ENCODE results near the gene NAGA.
"Not testable (repeated sequence)": the region's sequence is repeated elsewhere in the genome, so short reads cannot be mapped to it uniquely, and the experiment has no call there.

The NAGA gene

DNA sequence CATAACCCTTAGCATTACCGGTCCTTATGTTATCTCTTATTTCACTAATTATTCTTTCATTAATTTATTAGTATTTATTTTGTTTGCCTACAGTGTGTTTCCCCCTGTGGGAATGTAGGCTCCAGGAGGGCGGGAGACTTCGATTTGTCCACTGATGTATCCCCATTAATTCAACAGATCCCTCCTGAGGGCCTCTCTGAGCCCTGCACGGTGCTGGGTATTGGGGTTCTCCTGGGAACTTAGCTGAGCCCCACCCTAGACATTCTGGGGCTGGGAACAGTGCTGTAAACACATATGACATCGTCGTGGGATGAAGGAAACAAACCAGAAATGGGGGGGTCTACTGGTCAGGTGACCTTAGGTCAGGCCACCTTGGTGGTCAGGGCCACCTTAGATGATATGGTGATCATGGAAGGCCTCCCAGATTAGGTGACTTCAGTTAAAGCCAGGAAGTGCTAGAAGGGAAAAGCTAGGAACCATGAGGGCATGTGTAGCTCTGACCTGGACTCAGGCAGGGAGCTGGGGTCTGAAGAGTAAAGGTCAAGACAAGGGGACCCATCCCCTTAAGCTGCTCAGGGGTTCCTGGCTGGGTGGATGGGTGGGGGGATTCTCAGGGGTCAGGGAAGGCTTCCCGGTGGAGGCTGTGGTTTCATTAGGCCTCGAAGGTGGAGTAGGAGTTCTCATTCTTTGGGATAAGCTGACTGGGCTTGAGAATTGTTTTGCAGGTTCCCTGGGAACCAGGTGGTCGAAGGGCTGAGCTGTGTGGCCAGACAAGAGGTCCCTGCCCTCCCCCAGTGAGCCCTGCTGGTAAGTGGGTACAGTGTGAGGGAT is 4.4 kb upstream of the NAGA start:
- no peak for DNase-seq

DNA sequence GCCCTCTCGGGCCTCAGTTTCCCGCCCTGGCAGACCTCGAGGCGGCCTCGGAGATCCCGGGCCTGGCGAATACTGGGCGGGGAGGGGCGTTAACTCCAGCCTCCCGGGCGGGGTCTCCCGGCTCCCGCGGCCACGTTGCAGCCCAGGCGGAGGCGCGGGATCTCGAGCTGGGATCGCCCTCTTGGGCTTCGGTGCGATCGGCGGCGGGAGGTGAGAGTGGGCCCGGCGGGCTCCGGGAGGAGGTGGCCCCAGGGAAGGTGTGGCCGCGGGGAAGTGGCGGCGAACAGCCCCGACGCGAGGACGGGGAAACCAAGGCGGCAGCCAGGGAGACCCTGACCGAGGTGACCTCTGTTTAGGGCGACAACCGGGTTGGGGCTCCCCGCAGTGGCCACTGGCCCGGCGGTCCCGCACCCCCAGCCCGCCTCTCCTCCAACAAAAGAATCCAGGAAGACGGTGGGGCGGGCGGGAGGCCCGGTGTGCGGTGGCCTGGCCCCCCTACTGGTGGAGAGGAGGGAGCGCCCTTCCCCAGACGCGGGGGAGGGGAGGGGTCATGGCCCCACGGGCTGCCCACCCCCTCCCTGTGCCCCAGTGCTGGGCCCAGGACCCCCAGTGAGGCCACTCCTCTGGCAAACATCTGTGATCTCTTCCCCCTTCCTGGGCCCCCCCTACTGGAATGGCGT is 3.7 kb upstream of the NAGA start, which contains the start of gene PHETA2:
PHETA2 (plus strand) TSS at position 117 of the 680 bp plus-strand sequence. CDS start 3,046 bp downstream, outside the sequence.
- peak; percentile 61 to 62 for DNase-seq

DNA sequence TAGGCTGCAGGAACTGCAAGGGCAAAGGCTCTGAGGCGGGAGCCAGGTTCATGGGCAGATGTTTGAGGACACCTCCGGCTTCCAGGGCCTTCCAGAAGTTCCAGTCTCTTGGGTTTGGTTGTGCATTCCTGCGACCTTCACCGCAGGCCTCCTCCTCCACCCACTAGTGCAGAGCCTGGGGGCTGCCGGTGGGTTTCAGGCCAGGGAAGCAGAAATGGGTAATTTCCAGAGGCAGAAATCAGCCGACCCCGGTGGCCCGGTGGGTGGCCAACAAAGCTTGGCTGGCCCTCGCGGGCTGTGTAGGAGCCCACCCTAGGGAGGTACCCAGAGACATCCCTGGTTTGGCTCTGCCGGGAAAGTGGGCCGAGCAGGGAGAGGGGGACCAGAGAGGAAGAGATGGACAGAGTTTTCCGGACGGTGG is 3.0 kb upstream of the NAGA start:
- DNase-seq, result no peak

GRCh38 chr22:42072606-42073330 is 2.2 kb upstream of the NAGA start:
- DNase-seq, result no peak

DNA sequence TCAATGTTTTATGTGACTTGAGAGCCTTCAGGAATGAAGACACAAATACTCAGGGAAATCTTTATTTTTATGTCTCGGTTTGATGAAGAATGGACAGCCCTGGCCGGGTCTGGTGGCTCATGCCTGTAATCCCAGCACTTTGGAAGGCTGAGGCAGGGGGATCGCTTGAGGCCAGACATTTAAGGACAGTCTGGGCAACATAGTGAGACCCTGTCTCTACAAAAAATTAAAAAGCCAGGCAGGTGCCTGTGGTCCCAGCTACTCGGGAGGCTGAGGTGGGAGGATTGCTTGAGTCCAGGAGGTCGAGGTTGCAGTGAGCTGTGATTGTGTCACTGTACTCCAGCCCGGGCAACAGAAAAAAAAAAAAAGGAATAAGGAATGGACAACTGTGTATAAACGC is 896 bp upstream of the NAGA start:
- DNase-seq, result not testable (repeated sequence)

DNA sequence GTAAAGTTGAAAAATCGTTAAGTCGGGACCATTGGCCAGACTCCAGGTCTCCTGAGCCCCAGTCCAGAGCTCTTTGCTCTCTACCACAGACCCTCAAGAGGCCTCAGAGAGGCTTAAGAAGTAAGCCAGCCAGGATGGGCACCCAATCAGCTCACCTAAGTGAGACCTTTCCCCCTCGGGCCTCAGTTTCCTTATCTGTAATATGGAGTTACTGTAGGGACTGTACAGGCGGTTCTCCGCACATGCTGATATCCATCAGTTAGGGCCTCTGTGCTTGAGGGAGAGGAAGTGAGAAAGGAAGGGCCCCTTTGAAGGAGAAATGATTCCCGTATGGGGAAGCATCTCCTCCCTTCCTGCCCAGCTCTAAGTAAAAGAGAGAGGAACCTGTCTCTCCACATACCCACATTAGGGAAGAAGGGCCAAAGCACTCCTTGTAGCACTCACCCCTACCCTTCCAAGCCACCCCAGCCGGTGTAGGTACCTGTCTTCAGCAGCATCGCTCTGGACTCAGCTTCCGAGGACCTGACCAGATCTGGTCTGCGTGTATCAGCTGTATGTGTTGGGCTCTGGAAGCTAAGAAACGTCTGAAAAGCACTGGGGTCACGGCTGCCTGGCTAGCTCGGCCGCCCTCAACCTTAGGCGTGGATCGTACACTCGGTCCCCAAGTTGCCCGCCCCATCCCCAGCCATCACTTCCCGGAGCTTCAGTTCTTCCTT is 653 bp downstream of the NAGA start:
- DNase-seq, result no peak

GRCh38 chr22:42068291-42068690 is 2.3 kb downstream of the NAGA start:
- no peak for DNase-seq

DNA sequence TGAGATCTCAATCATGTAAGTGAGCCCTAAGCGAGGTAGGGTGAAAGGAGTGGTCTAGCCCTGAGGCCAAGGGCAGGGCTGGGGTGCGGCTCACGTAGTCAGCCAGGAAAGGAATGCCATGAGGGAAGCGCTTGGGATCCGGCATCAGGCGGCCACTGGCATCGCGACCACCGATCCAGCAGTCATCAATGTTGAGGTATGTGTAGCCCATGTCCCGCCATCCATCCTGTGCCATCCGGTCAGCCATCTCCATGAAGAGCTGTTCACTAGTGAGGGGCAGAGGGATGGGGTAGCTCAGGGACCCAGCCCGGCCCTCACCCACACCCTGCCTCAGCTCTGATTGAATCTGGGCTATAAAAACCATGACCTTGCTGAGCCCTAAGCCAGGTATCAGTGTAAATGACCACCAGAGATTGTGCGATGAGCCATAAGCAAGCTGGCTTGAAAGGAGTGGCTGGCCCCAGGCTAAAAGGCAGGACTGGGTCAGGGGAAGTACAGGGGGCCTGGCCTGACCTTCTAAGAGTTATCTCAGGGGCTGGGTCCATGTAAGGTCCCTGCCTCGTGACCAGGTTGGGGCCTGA is 2.9 kb downstream of the NAGA start:
- no peak for DNase-seq

DNA sequence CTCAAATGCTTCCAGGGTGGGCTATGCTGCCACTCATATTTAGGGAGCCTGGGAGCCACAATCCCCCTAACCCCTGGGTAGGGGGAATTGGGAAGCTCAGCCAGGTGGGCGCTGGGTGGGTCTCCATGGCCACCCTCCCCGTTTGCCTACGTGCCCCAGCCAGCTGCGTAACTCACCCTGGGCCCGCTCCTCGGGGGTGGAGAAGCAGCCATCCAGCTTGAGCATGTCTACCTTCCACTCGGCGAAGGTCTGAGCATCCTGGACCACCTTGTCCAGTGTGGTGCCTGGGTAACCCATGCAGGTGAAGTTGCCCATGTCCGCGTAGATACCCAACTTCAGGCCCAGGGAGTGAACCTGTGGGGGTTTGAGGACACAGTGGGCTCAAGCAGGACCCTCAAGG is 3.7 kb downstream of the NAGA start:
- DNase-seq, result no peak

DNA sequence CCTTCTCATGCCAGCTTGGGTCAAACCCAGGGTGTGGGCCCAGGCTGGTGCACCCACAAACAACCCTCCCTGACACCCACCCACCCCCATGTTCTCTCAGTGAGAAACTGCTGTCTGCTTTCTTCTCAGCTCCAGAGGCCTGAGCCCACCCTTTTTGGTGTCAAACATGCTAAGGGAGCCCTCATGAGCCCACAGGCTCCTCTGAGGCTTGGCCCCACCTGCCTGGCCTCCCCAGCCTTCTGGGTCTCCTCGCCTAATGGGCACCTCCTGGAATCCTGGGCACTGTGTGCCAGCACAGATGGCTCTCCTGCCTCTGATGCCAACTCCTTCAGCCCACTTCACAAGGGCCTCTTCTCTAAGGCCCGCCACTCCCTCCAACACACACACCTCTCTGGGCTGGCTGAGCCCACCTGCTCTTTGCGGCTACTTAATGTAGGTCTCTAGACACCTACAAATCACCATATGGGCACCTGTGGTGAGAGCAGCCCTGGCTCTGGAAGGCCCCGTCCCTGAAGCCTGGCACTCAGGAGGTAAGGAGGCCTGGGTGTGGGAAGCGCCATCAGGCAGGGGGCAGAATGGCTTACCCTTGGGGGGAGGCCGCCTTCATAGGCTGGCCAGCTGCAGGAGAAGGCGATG is 4.4 kb downstream of the NAGA start:
- no peak for DNase-seq

GRCh38 chr22:42065438-42066125 is 5.0 kb downstream of the NAGA start:
- DNase-seq, result no peak

- DNase-seq, result no peak
Observed at GRCh38 chr22:42064629-42065028, 6.0 kb downstream of the NAGA start.

- no peak for DNase-seq
Observed at GRCh38 chr22:42062506-42063170, 8.0 kb downstream of the NAGA start.

DNA sequence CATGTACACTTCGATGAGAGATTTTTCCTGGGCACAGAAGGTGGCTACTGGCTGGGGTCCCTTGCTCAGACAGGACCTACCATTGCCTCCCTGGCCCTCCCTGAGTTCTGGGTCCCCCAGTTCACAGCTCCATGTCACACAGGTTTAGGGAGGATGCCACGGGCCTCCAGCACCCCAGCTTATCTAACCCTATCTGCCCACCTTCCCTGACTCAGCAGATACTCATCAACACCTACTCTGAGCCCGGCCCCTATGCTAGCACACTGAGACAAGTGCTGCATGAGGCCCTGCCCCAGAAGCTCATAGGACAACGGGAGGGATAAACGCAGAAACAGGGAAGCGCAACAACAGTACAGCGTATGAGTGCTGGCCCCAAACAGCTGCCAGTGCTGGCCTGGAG is 9.6 kb downstream of the NAGA start:
- DNase-seq, result no peak

- no peak for DNase-seq
Observed at GRCh38 chr22:42060489-42060888, 10.1 kb downstream of the NAGA start.

GRCh38 chr22:42056757-42057511 is 13.7 kb downstream of the NAGA start:
- DNase-seq, result no peak

DNA sequence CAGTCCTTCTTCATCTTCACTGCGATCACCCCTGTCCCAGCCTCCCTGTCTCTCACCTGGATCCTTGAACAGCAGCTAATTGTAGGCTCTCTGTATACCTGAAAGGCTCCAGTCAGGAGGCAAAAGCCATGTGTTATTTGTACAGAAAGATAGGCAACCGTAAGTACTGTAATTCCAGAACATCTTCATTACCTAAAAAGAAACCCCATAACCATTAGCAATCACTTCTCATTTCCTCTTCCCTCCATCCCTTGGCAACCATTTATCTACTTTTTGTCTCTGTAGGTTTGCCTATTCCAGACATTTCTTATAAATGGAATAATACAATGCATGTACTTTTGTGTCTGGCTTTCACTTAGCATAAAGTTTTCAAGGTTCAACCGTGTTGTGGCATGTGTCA is 17.8 kb downstream of the NAGA start:
- no peak for DNase-seq

DNA sequence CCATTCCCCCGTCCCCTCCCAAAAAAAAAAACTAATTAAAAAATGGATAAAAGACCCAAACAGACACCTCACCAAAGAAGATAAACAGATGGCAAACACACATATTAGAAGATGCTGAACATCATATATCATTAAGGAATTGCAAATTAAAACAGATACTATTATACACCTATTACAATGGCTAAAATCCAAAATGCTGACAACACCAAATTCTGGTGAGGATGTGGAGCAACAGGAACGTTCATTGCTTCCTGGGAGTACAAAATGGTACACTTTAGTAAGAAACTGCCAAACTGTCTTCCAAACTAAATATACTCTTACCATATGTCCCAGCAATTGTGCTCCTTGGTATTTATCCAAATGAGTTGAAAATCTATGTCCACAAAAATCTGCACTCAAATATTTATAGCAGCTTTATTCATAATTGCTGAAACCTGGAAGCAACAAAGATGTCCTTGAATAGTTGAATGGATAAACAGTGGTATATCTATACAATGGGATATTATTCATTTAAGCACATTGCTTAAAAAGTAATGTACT is 19.9 kb downstream of the NAGA start:
- no peak for DNase-seq

DNA sequence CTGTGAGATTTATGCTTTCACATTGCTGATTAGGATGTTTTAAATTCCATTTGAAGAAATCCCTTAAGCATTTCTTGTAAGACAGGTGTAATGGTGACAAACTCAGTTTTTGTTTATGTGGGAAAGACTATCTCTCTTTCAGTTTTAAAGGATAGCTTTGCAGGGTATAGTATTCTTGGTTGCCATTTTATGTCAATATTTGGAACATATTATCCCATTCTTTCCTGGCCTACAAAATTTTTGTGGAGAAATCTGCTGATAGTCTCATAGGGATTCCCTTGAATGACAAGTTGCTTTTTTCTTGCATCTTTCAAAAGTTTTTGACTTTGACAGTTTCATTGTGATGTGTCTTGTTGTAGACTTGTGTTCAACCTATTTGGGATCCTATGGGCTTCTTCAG is 28.8 kb downstream of the NAGA start:
- no peak for DNase-seq

- no peak for DNase-seq
Observed at GRCh38 chr22:42039271-42039670, 31.3 kb downstream of the NAGA start.

All from CD4-positive, alpha-beta T cell treated with Interferon alpha-2 for 1 hour (primary cell).